Left lung (tissue), 10 donors: ENCODE measurements around the gene CUX1. TPM values are rescaled to one million over a fixed set of nuclear protein-coding genes. Genes with fewer than 3 reads are reported as not detected.

Source experiments
- ATAC-seq: fragments of 200-7000 bp; cut with Tn5 transposase; one replicate; pipeline ENCODE4 v1.9.1; 2020; ENCODE audit warnings: moderate library complexity
- DNase-seq, 4 donors: peaks; one replicate each; pipeline ENCODE4 v3.0.0-alpha.2; 2013 to 2020
- H3K27ac ChIP-seq, 2 donors: fragments of 200-600 bp; sonication (generic) in 1 of 2; one replicate each; pipeline versions ENCODE4 v1.5.0 to v1.8.0; 2020 to 2021
- H3K27me3 ChIP-seq, 2 donors: fragments of 200-600 bp; sonication (generic) in 1 of 2; one replicate each; pipeline versions ENCODE4 v1.5.0 to v1.8.0; 2020 to 2021
- H3K36me3 ChIP-seq, 2 donors: fragments of 200-600 bp; sonication (generic) in 1 of 2; one replicate each; pipeline versions ENCODE4 v1.5.0 to v1.8.0; 2020 to 2021
- H3K4me1 ChIP-seq, 2 donors: fragments of 200-600 bp; one replicate each; pipeline ENCODE4 v1.8.0; 2021
- H3K4me3 ChIP-seq, 2 donors: fragments of 200-600 bp; sonication (generic) in 1 of 2; one replicate each; pipeline versions ENCODE4 v1.5.0 to v1.8.0; 2020 to 2021; ENCODE audit warnings: mild to moderate bottlenecking in 1 of 2
- H3K9me3 ChIP-seq, 2 donors: fragments of 200-600 bp; sonication (generic) in 1 of 2; one replicate each; pipeline versions ENCODE4 v1.5.0 to v1.8.0; 2020 to 2021
- CTCF ChIP-seq, 2 donors: fragments of 200-600 bp; sonication (generic) in 1 of 2; IDR thresholded peaks; one replicate each; pipeline versions ENCODE4 v1.5.0 to v1.8.0; 2021; ENCODE audit warnings: antibody characterized with exemption in 2 of 2
- intact Hi-C, 2 donors: fragments of 100-400 bp; cut with DNase I; formaldehyde crosslinking; loops; one replicate each; pipeline versions ENCODE4 v1.11.2 to v1.14.2; 2022
- polyA plus RNA-seq, 6 donors: library from polyadenylated mRNA; unstranded; fragments of 120-200 nt; gene quantifications; one replicate each; pipeline ENCODE4 v1.2.1, GENCODE V29; 2013; ENCODE audit not compliant: insufficient read length in 6 of 6
- total RNA-seq, 2 donors: library from RNA; stranded (reverse); fragmentation: NEBNext Ultra II Directional; extraction: Animal tissue kit (Norgen Biotek cat#: 25700); gene quantifications; one replicate each; pipeline ENCODE4 v1.2.1, GENCODE V29; 2021
- donor health status: DM: no; HTN: yes; CAD: no.
- donor health status: DM: no; HTN: no; CAD: no.

The CUX1 gene
- total and polyA plus RNA-seq, 8 donors = 86.4 to 157 (median 96.4) TPM

GRCh38 chr7:101911800-101912715 is 94.6 kb downstream of the CUX1 start:
- Histone ChIP-seq H3K9me3 (no peaks in the 10 kb centered on the region), H3K4me3 (no peak overlapping the region), H3K27me3 (no peaks in the 10 kb centered on the region), H3K27ac (no peak overlapping the region), H3K4me1 (peaks cover 3 to 24% of the 10 kb centered on the region in 2 donors), H3K36me3 (peaks cover 0 to 10% of the 10 kb centered on the region in 2 donors)
- peak; percentile 38 for ATAC-seq
- intact Hi-C loops = no loop called here
- TF ChIP-seq CTCF (IDR thresholded peaks at IDR 0.05) = no peak
- peak in 3 of 4 donors; percentile 38 to 79 (median 69) for DNase-seq

- H3K36me3 ChIP-seq = peaks cover 0 to 17% of the 10 kb centered on the region in 2 donors
- H3K27me3 ChIP-seq = no peaks in the 10 kb centered on the region
- intact Hi-C loops = no loop called here
- H3K4me1 ChIP-seq = peaks cover 3 to 24% of the 10 kb centered on the region in 2 donors
- no peak overlapping the region for H3K27ac ChIP-seq
- H3K9me3 ChIP-seq = no peaks in the 10 kb centered on the region
- no peak for ATAC-seq
- TF ChIP-seq CTCF (IDR thresholded peaks at IDR 0.05) = no peak
- no peak overlapping the region for H3K4me3 ChIP-seq
- peak in 1 of 4 donors; percentile 8 for DNase-seq
Observed at GRCh38 chr7:101912716-101913110, 95.3 kb downstream of the CUX1 start.

- Histone ChIP-seq H3K27ac (peak overlapping the region in 1 of 2 donors; percentile 26), H3K9me3 (no peaks in the 10 kb centered on the region), H3K36me3 (peaks cover 0 to 23% of the 10 kb centered on the region in 2 donors), H3K27me3 (no peaks in the 10 kb centered on the region), H3K4me1 (peaks cover 3 to 24% of the 10 kb centered on the region in 2 donors), H3K4me3 (no peak overlapping the region)
- intact Hi-C loops = no loop called here
- ATAC-seq (no peak), DNase-seq (peak in 1 of 4 donors; percentile 67)
- TF ChIP-seq CTCF (IDR thresholded peaks at IDR 0.05) = no peak
Observed at GRCh38 chr7:101913247-101913721, 95.9 kb downstream of the CUX1 start.

GRCh38 chr7:101913851-101914250 is 96.4 kb downstream of the CUX1 start:
- ATAC-seq = no peak
- intact Hi-C loops = no loop called here
- Histone ChIP-seq H3K4me3 (no peak overlapping the region), H3K27me3 (no peaks in the 10 kb centered on the region), H3K27ac (peak overlapping the region in 1 of 2 donors; percentile 26), H3K9me3 (no peaks in the 10 kb centered on the region), H3K4me1 (peaks cover 3 to 24% of the 10 kb centered on the region in 2 donors), H3K36me3 (peaks cover 0 to 28% of the 10 kb centered on the region in 2 donors)
- peak in 1 of 4 donors; percentile 48 for DNase-seq
- no peak for TF ChIP-seq CTCF (IDR thresholded peaks at IDR 0.05)

GRCh38 chr7:101915000-101915399 is 97.6 kb downstream of the CUX1 start:
- intact Hi-C loops = no loop called here
- Histone ChIP-seq H3K27me3 (no peaks in the 10 kb centered on the region), H3K4me3 (no peak overlapping the region), H3K4me1 (peaks cover 3 to 24% of the 10 kb centered on the region in 2 donors), H3K36me3 (peaks cover 0 to 40% of the 10 kb centered on the region in 2 donors), H3K9me3 (no peaks in the 10 kb centered on the region), H3K27ac (no peak overlapping the region)
- DNase-seq (peak in 1 of 4 donors; percentile 37), ATAC-seq (no peak)
- no peak for TF ChIP-seq CTCF (IDR thresholded peaks at IDR 0.05)
